GM19240 (cell line): Measurements from ENCODE around the gene LIMS1.
"Not testable (repeated sequence)": the region's sequence is repeated elsewhere in the genome, so short reads cannot be mapped to it uniquely, and the experiment has no call there.

Experiments used
- DNase-seq: peaks from one replicate; pipeline ENCODE4 v3.0.0; 2011; ENCODE audit warnings: low spot score; ENCODE audit not compliant: insufficient read length

Gene LIMS1

GRCh38 chr2:108533832-108534583 lies at the start of gene LIMS1:
LIMS1 (plus strand) TSS chr2:108534470; CDS start chr2:108534563, 93 bp downstream.
- DNase-seq: peak; percentile 84

- no peak for DNase-seq
Measured at GRCh38 chr2:108485253-108485652, 49.0 kb upstream of the LIMS1 start.

GRCh38 chr2:108490506-108491122 lies 43.7 kb upstream of the LIMS1 start:
- DNase-seq: no peak

GRCh38 chr2:108491848-108492247 lies 42.4 kb upstream of the LIMS1 start:
- DNase-seq: no peak

- DNase-seq: no peak
Measured at GRCh38 chr2:108492364-108492763, 41.9 kb upstream of the LIMS1 start.

GRCh38 chr2:108496167-108496566 lies 38.1 kb upstream of the LIMS1 start:
- DNase-seq: not testable (repeated sequence)

- not testable (repeated sequence) for DNase-seq
Measured at GRCh38 chr2:108507620-108508019, 26.6 kb upstream of the LIMS1 start.

- DNase-seq: not testable (repeated sequence)
Measured at GRCh38 chr2:108512431-108512830, 21.8 kb upstream of the LIMS1 start.

GRCh38 chr2:108514478-108514877 lies 19.8 kb upstream of the LIMS1 start:
- DNase-seq: not testable (repeated sequence)

- not testable (repeated sequence) for DNase-seq
Measured at GRCh38 chr2:108524688-108525087, 9.6 kb upstream of the LIMS1 start.

GRCh38 chr2:108525258-108525657 lies 9.0 kb upstream of the LIMS1 start:
- not testable (repeated sequence) for DNase-seq

GRCh38 chr2:108531674-108532055 lies 2.6 kb upstream of the LIMS1 start:
- DNase-seq: no peak

- peak; percentile 27 for DNase-seq
Measured at GRCh38 chr2:108534584-108535356, 500 bp downstream of the LIMS1 start.

- no peak for DNase-seq
Measured at GRCh38 chr2:108535357-108535631, 1.0 kb downstream of the LIMS1 start.

- no peak for DNase-seq
Measured at GRCh38 chr2:108536133-108536780, 2.0 kb downstream of the LIMS1 start.

- DNase-seq: no peak
Measured at GRCh38 chr2:108536911-108537310, 2.6 kb downstream of the LIMS1 start.

- no peak for DNase-seq
Measured at GRCh38 chr2:108538000-108538625, 3.8 kb downstream of the LIMS1 start.

- DNase-seq: no peak
Measured at GRCh38 chr2:108541451-108541850, 7.2 kb downstream of the LIMS1 start.

- no peak for DNase-seq
Measured at GRCh38 chr2:108542071-108542470, 7.8 kb downstream of the LIMS1 start.

GRCh38 chr2:108547606-108548005 lies 13.3 kb downstream of the LIMS1 start:
- no peak for DNase-seq

- DNase-seq: no peak
Measured at GRCh38 chr2:108548208-108549003, 14.1 kb downstream of the LIMS1 start.
